GM19395 (cell line): ENCODE data around the gene BIRC6.
A peak's percentile ranks its signal among the peaks of the same experiment; 100 is the strongest.
"Not testable (repeated sequence)": the region's sequence is repeated elsewhere in the genome, so short reads cannot be mapped to it uniquely, and the experiment has no call there.

Experiments
- ATAC-seq: cut with Tn5 transposase; IDR thresholded peaks from one replicate; pipeline ENCODE4 v1.9.1; 2021; ENCODE audit warnings: mild to moderate bottlenecking, moderate library complexity; ENCODE audit not compliant: unreplicated experiment

Gene BIRC6

GRCh38 chr2:32502941-32503340 is 146.1 kb downstream of the BIRC6 start:
- ATAC-seq: no peak

- ATAC-seq: no peak
These were observed 148.2 kb downstream of the BIRC6 start for GRCh38 chr2:32504877-32505478.

- no peak for ATAC-seq
These were observed 149.6 kb downstream of the BIRC6 start for GRCh38 chr2:32506446-32506845.

GRCh38 chr2:32514946-32515345 is 158.1 kb downstream of the BIRC6 start:
- ATAC-seq: no peak

GRCh38 chr2:32516567-32516966 is 159.7 kb downstream of the BIRC6 start:
- no peak for ATAC-seq

GRCh38 chr2:32522770-32523169 is 165.9 kb downstream of the BIRC6 start:
- ATAC-seq: no peak

- ATAC-seq: no peak
These were observed 166.9 kb downstream of the BIRC6 start for GRCh38 chr2:32523686-32524085.

- ATAC-seq: no peak
These were observed 175.5 kb downstream of the BIRC6 start for GRCh38 chr2:32532341-32532740.

GRCh38 chr2:32532961-32533360 is 176.1 kb downstream of the BIRC6 start:
- no peak for ATAC-seq

GRCh38 chr2:32534831-32535230 is 178.0 kb downstream of the BIRC6 start:
- no peak for ATAC-seq

GRCh38 chr2:32538735-32539134 is 181.9 kb downstream of the BIRC6 start:
- no peak for ATAC-seq

- not testable (repeated sequence) for ATAC-seq
These were observed 195.7 kb downstream of the BIRC6 start for GRCh38 chr2:32552483-32552882.

- peak; percentile 97 for ATAC-seq
These were observed 197.1 kb downstream of the BIRC6 start for GRCh38 chr2:32553829-32554432.

- ATAC-seq: no peak
These were observed 201.7 kb downstream of the BIRC6 start for GRCh38 chr2:32558492-32558891.

GRCh38 chr2:32559136-32559535 is 202.3 kb downstream of the BIRC6 start:
- no peak for ATAC-seq

- ATAC-seq: no peak
These were observed 206.1 kb downstream of the BIRC6 start for GRCh38 chr2:32562906-32563305.

GRCh38 chr2:32564417-32565035 is 207.7 kb downstream of the BIRC6 start:
- ATAC-seq: no peak

- no peak for ATAC-seq
These were observed 209.1 kb downstream of the BIRC6 start for GRCh38 chr2:32565902-32566301.

- no peak for ATAC-seq
These were observed 215.2 kb downstream of the BIRC6 start for GRCh38 chr2:32572030-32572429.

- ATAC-seq: no peak
These were observed 215.9 kb downstream of the BIRC6 start for GRCh38 chr2:32572737-32573136.

- ATAC-seq: peak; percentile 89
These were observed 235.0 kb downstream of the BIRC6 start for GRCh38 chr2:32591669-32592463.

GRCh38 chr2:32594573-32594972 is 237.8 kb downstream of the BIRC6 start:
- ATAC-seq: no peak
